Caco-2 (cell line): ENCODE measurements around the gene CEP95. TPM values are rescaled to one million over a fixed set of nuclear protein-coding genes. Genes with fewer than 3 reads are reported as not detected.

Experiments used
- BruUV-seq: library from RNA; stranded (reverse); fragments of 400-500 nt; replicated peaks from 2 replicates; lab custom pipeline; 2021; lab: Mats Ljungman, UMichigan
- CTCF ChIA-PET: fragments of 300-600 bp; sonication (Branson Sonifier 250); formaldehyde crosslinking; loops from one replicate; lab custom pipeline; 2022; ENCODE audit warnings: antibody characterized with exemption; lab: Charles Lee
- POLR2A ChIA-PET: fragments of 300-600 bp; sonication (Branson Sonifier 250); formaldehyde crosslinking; loops from one replicate; lab custom pipeline; 2022; ENCODE audit warnings: antibody characterized with exemption; lab: Charles Lee
- DNase-seq, 2 experiments: peaks; one replicate each; pipeline versions ENCODE4 v3.0.0 to v3.0.0-alpha.2; 2020 to 2022
- H3K27me3 ChIP-seq: replicated peaks from 2 replicates; pipeline ENCODE4 v1.6.0; 2011; ENCODE audit warnings: low read length; ENCODE audit not compliant: control insufficient read depth, insufficient read depth
- H3K36me3 ChIP-seq: 2 replicates; pipeline ENCODE4 v1.5.1; 2011; ENCODE audit warnings: low read length; ENCODE audit not compliant: control insufficient read depth, insufficient read depth
- H3K4me1 ChIP-seq: fragments of 250-450 bp; sonication (Bioruptor Pico); 2 replicates; pipeline ENCODE4 v1.5.1; 2020; ENCODE audit warnings: mild to moderate bottlenecking
- H3K4me3 ChIP-seq: 2 replicates; pipeline ENCODE4 v1.5.1; 2011; ENCODE audit warnings: low read depth, mild to moderate bottlenecking, control low read depth, low read length
- H3K9me3 ChIP-seq: fragments of 250-450 bp; sonication (Bioruptor Pico); 2 replicates; pipeline ENCODE4 v1.5.1; 2020; ENCODE audit warnings: mild to moderate bottlenecking, moderate library complexity
- H3K27ac Mint-ChIP-seq: one replicate; pipeline ENCODE4 v1.8.0; 2022; ENCODE audit warnings: mixed read lengths; ENCODE audit not compliant: unreplicated experiment
- H3K27me3 Mint-ChIP-seq: one replicate; pipeline ENCODE4 v1.8.0; 2022; ENCODE audit warnings: mixed read lengths; ENCODE audit not compliant: insufficient read depth, unreplicated experiment
- H3K36me3 Mint-ChIP-seq: one replicate; pipeline ENCODE4 v1.8.0; 2022; ENCODE audit warnings: mild to moderate bottlenecking, mixed read lengths; ENCODE audit not compliant: insufficient read depth, unreplicated experiment
- H3K4me1 Mint-ChIP-seq: one replicate; pipeline ENCODE4 v1.8.0; 2022; ENCODE audit warnings: low read depth, mixed read lengths; ENCODE audit not compliant: unreplicated experiment
- H3K4me3 Mint-ChIP-seq: one replicate; pipeline ENCODE4 v1.8.0; 2022; ENCODE audit warnings: mild to moderate bottlenecking, moderate library complexity, mixed read lengths; ENCODE audit not compliant: unreplicated experiment
- H3K9me3 Mint-ChIP-seq: one replicate; pipeline ENCODE4 v1.8.0; 2022; ENCODE audit warnings: mixed read lengths; ENCODE audit not compliant: unreplicated experiment
- CTCF ChIP-seq, 2 experiments: fragments of 200-600 bp in 1 of 2; IDR thresholded peaks; 1 replicate in 1 of 2; 2 replicates in 1 of 2; pipeline versions ENCODE4 v1.5.1 to v1.8.0; 2011 to 2022; ENCODE audit warnings: antibody characterized with exemption in 1 of 2, control low read depth in 1 of 2, inconsistent platforms in 1 of 2, low read depth in 1 of 2, low read length in 1 of 2, mild to moderate bottlenecking in 1 of 2, moderate library complexity in 1 of 2; ENCODE audit not compliant: insufficient read depth in 1 of 2, severe bottlenecking in 1 of 2, unreplicated experiment in 1 of 2
- intact Hi-C: fragments of 100-400 bp; cut with micrococcal nuclease; formaldehyde crosslinking; loops from one replicate; pipeline ENCODE4 v1.10.0; 2022; ENCODE audit not compliant: unreplicated experiment
- total RNA-seq: library from RNA; stranded (reverse); gene quantifications from 2 replicates; pipeline ENCODE4 v1.2.3, GENCODE V29; 2022

The CEP95 gene
- total RNA-seq, 1 experiment from 2014 or later, result 63.6 TPM

GRCh38 chr17:64537488-64537887 is 30.7 kb downstream of the CEP95 start:
- no peak overlapping the region for H3K27ac Mint-ChIP-seq
- TF ChIP-seq CTCF (IDR thresholded peaks at IDR 0.05; ENCODE audit: insufficient read depth in 1 of 2, low read depth in 1 of 2, low read length in 1 of 2, severe bottlenecking in 1 of 2, unreplicated experiment in 1 of 2), result no peak
- H3K9me3 Mint-ChIP-seq, result no peaks in the 10 kb centered on the region
- no TSS peak for BruUV-seq
- peaks cover 65% of the 10 kb centered on the region for H3K36me3 Mint-ChIP-seq
- Histone ChIP-seq H3K27me3 (no peaks in the 10 kb centered on the region), H3K4me3 (no peak overlapping the region), H3K36me3 (peaks cover 3% of the 10 kb centered on the region), H3K4me1 (no peaks in the 10 kb centered on the region), H3K9me3 (no peaks in the 10 kb centered on the region)
- POLR2A ChIA-PET, result interaction anchor here (0.8 kb wide), 1 partner anchor 23 kb away, joined by 3 read pairs; no protein-coding TSS in a partner anchor
- H3K27me3 Mint-ChIP-seq, result no peaks in the 10 kb centered on the region
- CTCF ChIA-PET, result no interaction called here
- no peak for DNase-seq
- H3K4me3 Mint-ChIP-seq, result no peak overlapping the region
- intact Hi-C loops, result loop anchor here (5.0 kb wide), 1 partner anchor 110 kb away; no protein-coding TSS in a partner anchor
- peaks cover 5% of the 10 kb centered on the region for H3K4me1 Mint-ChIP-seq

- ChIA-PET POLR2A (interaction anchor here (0.6 kb wide), 1 partner anchor 720 kb away, joined by 3 read pairs; no protein-coding TSS in a partner anchor), CTCF (interaction anchor here (0.6 kb wide), 1 partner anchor 86 kb away, joined by 4 read pairs; no protein-coding TSS in a partner anchor)
- Mint-ChIP-seq H3K4me3 (no peak overlapping the region), H3K9me3 (no peaks in the 10 kb centered on the region), H3K27ac (peak overlapping the region; percentile 11), H3K36me3 (peaks cover 60% of the 10 kb centered on the region), H3K4me1 (peaks cover 5% of the 10 kb centered on the region), H3K27me3 (no peaks in the 10 kb centered on the region)
- Histone ChIP-seq H3K4me1 (no peaks in the 10 kb centered on the region), H3K27me3 (no peaks in the 10 kb centered on the region), H3K4me3 (no peak overlapping the region), H3K9me3 (no peaks in the 10 kb centered on the region), H3K36me3 (peaks cover 3% of the 10 kb centered on the region)
- intact Hi-C loops, result loop anchor here (5.0 kb wide), 1 partner anchor 109 kb away; no protein-coding TSS in a partner anchor
- TF ChIP-seq CTCF (IDR thresholded peaks at IDR 0.05; ENCODE audit: insufficient read depth in 1 of 2, low read depth in 1 of 2, low read length in 1 of 2, severe bottlenecking in 1 of 2, unreplicated experiment in 1 of 2), result no peak
- DNase-seq, result no peak
- no TSS peak for BruUV-seq
Measured at GRCh38 chr17:64538508-64539130, 31.8 kb downstream of the CEP95 start.

GRCh38 chr17:64540118-64540776 is 33.5 kb downstream of the CEP95 start:
- Histone ChIP-seq H3K27me3 (no peaks in the 10 kb centered on the region), H3K9me3 (no peaks in the 10 kb centered on the region), H3K36me3 (peaks cover 3% of the 10 kb centered on the region), H3K4me1 (no peaks in the 10 kb centered on the region), H3K4me3 (no peak overlapping the region)
- POLR2A ChIA-PET, result interaction anchor here (0.5 kb wide), 1 partner anchor 51 kb away, joined by 3 read pairs; no protein-coding TSS in a partner anchor
- TF ChIP-seq CTCF (IDR thresholded peaks at IDR 0.05; ENCODE audit: insufficient read depth in 1 of 2, low read depth in 1 of 2, low read length in 1 of 2, severe bottlenecking in 1 of 2, unreplicated experiment in 1 of 2), result no peak
- H3K9me3 Mint-ChIP-seq, result no peaks in the 10 kb centered on the region
- peaks cover 5% of the 10 kb centered on the region for H3K4me1 Mint-ChIP-seq
- H3K36me3 Mint-ChIP-seq, result peaks cover 56% of the 10 kb centered on the region
- no peak overlapping the region for H3K4me3 Mint-ChIP-seq
- CTCF ChIA-PET, result interaction anchor here (0.6 kb wide), 1 partner anchor 87 kb away, joined by 5 read pairs; no protein-coding TSS in a partner anchor
- H3K27me3 Mint-ChIP-seq, result no peaks in the 10 kb centered on the region
- no peak for DNase-seq
- intact Hi-C loops, result no loop called here
- no peak overlapping the region for H3K27ac Mint-ChIP-seq
- BruUV-seq, result no TSS peak
